GM13977 (cell line): ENCODE data around the gene STK25.

Experiments used
- DNase-seq: peaks from one replicate; pipeline ENCODE4 v3.0.0; 2012; ENCODE audit warnings: low spot score
- CTCF ChIP-seq: IDR thresholded peaks from 2 replicates; pipeline ENCODE4 v1.5.1; 2012; ENCODE audit warnings: mild to moderate bottlenecking, control low read depth; ENCODE audit not compliant: insufficient read depth; ENCODE audit errors: extremely low read depth, missing control alignments
- in situ Hi-C: fragments of 300-500 bp; cut with MboI; formaldehyde crosslinking; loops from one replicate; pipeline ENCODE4 v1.12.0; 2022; ENCODE audit warnings: low sequenced_read_pairs, low pct_unique_long_range_greater_than_20kb, mixed read lengths, inconsistent platforms; ENCODE audit not compliant: unreplicated experiment

STK25 gene

GRCh38 chr2:241517297-241517696, 8.9 kb upstream of the STK25 start:
- in situ Hi-C loops: no loop called here
- TF ChIP-seq CTCF: no peak
- no peak for DNase-seq

GRCh38 chr2:241516520-241516965, 8.2 kb upstream of the STK25 start:
- no peak for TF ChIP-seq CTCF
- in situ Hi-C loops: no loop called here
- no peak for DNase-seq

GRCh38 chr2:241514986-241515737, 6.8 kb upstream of the STK25 start:
- peak; percentile 85 for DNase-seq
- TF ChIP-seq CTCF: no peak
- in situ Hi-C loops: no loop called here

GRCh38 chr2:241514553-241514952, 6.2 kb upstream of the STK25 start:
- no peak for TF ChIP-seq CTCF
- no peak for DNase-seq
- in situ Hi-C loops: no loop called here

GRCh38 chr2:241511091-241511741, 2.8 kb upstream of the STK25 start:
- TF ChIP-seq CTCF: no peak
- DNase-seq: no peak
- in situ Hi-C loops: no loop called here

- in situ Hi-C loops: no loop called here
- no peak for TF ChIP-seq CTCF
- DNase-seq: no peak
Observed at GRCh38 chr2:241509155-241509784, 886 bp upstream of the STK25 start.
